H9 (cell line): ENCODE results near the gene TIRAP. TPM values are rescaled to one million over a fixed set of nuclear protein-coding genes. Genes with fewer than 3 reads are reported as not detected.

Source experiments
- DNase-seq: peaks from one replicate; pipeline ENCODE4 v3.0.0-alpha.2; 2017
- H2AFZ ChIP-seq: one replicate; pipeline ENCODE4 v1.6.1; 2013; ENCODE audit warnings: mild to moderate bottlenecking, low read length, control low read depth, moderate library complexity
- H2AK5ac ChIP-seq: 2 replicates; pipeline ENCODE4 v1.6.1; 2013; ENCODE audit warnings: low read length, control low read depth, mixed read lengths; ENCODE audit not compliant: insufficient read length
- H2BK120ac ChIP-seq: one replicate; pipeline ENCODE4 v1.6.1; 2013; ENCODE audit warnings: low read depth, mild to moderate bottlenecking, low read length, control low read depth, inconsistent platforms; ENCODE audit not compliant: poor library complexity, severe bottlenecking
- H2BK12ac ChIP-seq: 2 replicates; pipeline ENCODE4 v1.6.1; 2013; ENCODE audit warnings: low read length, control low read depth, mixed read lengths, low read depth; ENCODE audit not compliant: insufficient read length
- H2BK15ac ChIP-seq: 2 replicates; pipeline ENCODE4 v1.6.1; 2013; ENCODE audit warnings: low read depth, low read length, control low read depth
- H2BK20ac ChIP-seq: one replicate; pipeline ENCODE4 v1.6.1; 2013; ENCODE audit warnings: low read depth, mild to moderate bottlenecking, low read length, control low read depth, inconsistent platforms; ENCODE audit not compliant: poor library complexity, severe bottlenecking
- H2BK5ac ChIP-seq: 2 replicates; pipeline ENCODE4 v1.6.1; 2013; ENCODE audit warnings: low read length, control low read depth, mixed read lengths; ENCODE audit not compliant: insufficient read length
- H3K14ac ChIP-seq: 2 replicates; pipeline ENCODE4 v1.6.1; 2013; ENCODE audit warnings: low read length, control low read depth; ENCODE audit not compliant: insufficient read depth
- H3K18ac ChIP-seq: 2 replicates; pipeline ENCODE4 v1.6.1; 2013; ENCODE audit warnings: low read depth, mild to moderate bottlenecking, mixed read lengths, low read length, control low read depth; ENCODE audit not compliant: insufficient read length
- H3K23ac ChIP-seq: 2 replicates; pipeline ENCODE4 v1.6.1; 2013; ENCODE audit warnings: low read length, control low read depth, mixed read lengths, low read depth; ENCODE audit not compliant: insufficient read length
- H3K23me2 ChIP-seq: 2 replicates; pipeline ENCODE4 v1.6.1; 2013; ENCODE audit warnings: low read depth, mild to moderate bottlenecking, mixed read lengths, low read length, control low read depth; ENCODE audit not compliant: insufficient read length, poor library complexity, severe bottlenecking
- H3K27ac ChIP-seq: 2 replicates; pipeline ENCODE4 v1.5.1; 2013; ENCODE audit warnings: low read length, control low read depth, mixed read lengths, low read depth; ENCODE audit not compliant: insufficient read length
- H3K27me3 ChIP-seq: 2 replicates; pipeline ENCODE4 v1.6.1; 2013; ENCODE audit warnings: low read length, control low read depth, inconsistent platforms; ENCODE audit not compliant: insufficient read depth
- H3K4ac ChIP-seq: 2 replicates; pipeline ENCODE4 v1.6.1; 2013; ENCODE audit warnings: low read depth, mild to moderate bottlenecking, control low read depth, inconsistent platforms, low read length, moderate library complexity
- H3K4me1 ChIP-seq: 2 replicates; pipeline ENCODE4 v1.6.1; 2013; ENCODE audit warnings: low read length, control low read depth, inconsistent platforms; ENCODE audit not compliant: insufficient read depth
- H3K4me2 ChIP-seq: 2 replicates; pipeline ENCODE4 v1.6.1; 2013; ENCODE audit warnings: low read length, control low read depth, mixed read lengths; ENCODE audit not compliant: insufficient read length, insufficient read depth
- H3K56ac ChIP-seq: 2 replicates; pipeline ENCODE4 v1.6.1; 2013; ENCODE audit warnings: low read depth, mild to moderate bottlenecking, mixed read lengths, low read length, control low read depth; ENCODE audit not compliant: insufficient read length
- H3K79me1 ChIP-seq: 2 replicates; pipeline ENCODE4 v1.6.1; 2013; ENCODE audit warnings: low read depth, mild to moderate bottlenecking, moderate library complexity, low read length, control low read depth, inconsistent platforms; ENCODE audit not compliant: insufficient read depth, poor library complexity, severe bottlenecking
- H3K79me2 ChIP-seq: 2 replicates; pipeline ENCODE4 v1.6.1; 2013; ENCODE audit warnings: low read length, control low read depth, inconsistent platforms; ENCODE audit not compliant: insufficient read depth
- H3K9ac ChIP-seq: 2 replicates; pipeline ENCODE4 v1.6.1; 2013; ENCODE audit warnings: low read length, control low read depth, mixed read lengths; ENCODE audit not compliant: insufficient read length; ENCODE audit errors: extremely low read depth
- H3K9me3 ChIP-seq: one replicate; pipeline ENCODE4 v1.6.1; 2013; ENCODE audit warnings: low read depth, low read length, inconsistent platforms; ENCODE audit not compliant: control insufficient read depth
- H3T11ph ChIP-seq: one replicate; pipeline ENCODE4 v1.6.1; 2013; ENCODE audit warnings: mild to moderate bottlenecking, low read length, control low read depth, inconsistent platforms
- H4K20me1 ChIP-seq: one replicate; pipeline ENCODE4 v1.6.1; 2013; ENCODE audit not compliant: control insufficient read depth, insufficient read length, insufficient read depth
- H4K5ac ChIP-seq: 2 replicates; pipeline ENCODE4 v1.6.1; 2013; ENCODE audit warnings: low read depth, mild to moderate bottlenecking, mixed read lengths, low read length, control low read depth; ENCODE audit not compliant: insufficient read length
- H4K8ac ChIP-seq: replicated peaks from 2 replicates; pipeline ENCODE4 v1.6.1; 2013; ENCODE audit warnings: low read length, control low read depth, mixed read lengths, low read depth; ENCODE audit not compliant: insufficient read length
- H4K91ac ChIP-seq: 2 replicates; pipeline ENCODE4 v1.6.1; 2013; ENCODE audit warnings: low read depth, mild to moderate bottlenecking, moderate library complexity, mixed read lengths, low read length, control low read depth; ENCODE audit not compliant: insufficient read length
- H3K27ac Mint-ChIP-seq, 3 experiments: 2 replicates in 2 of 3; 3 replicates in 1 of 3; pipeline ENCODE4 v1.8.0; 2020 to 2021; ENCODE audit warnings: mixed read lengths in 3 of 3, mild to moderate bottlenecking in 1 of 3, moderate library complexity in 1 of 3
- H3K27me3 Mint-ChIP-seq: 2 replicates; pipeline ENCODE4 v1.8.0; 2021; ENCODE audit warnings: low read depth, mild to moderate bottlenecking, moderate library complexity, mixed read lengths
- H3K36me3 Mint-ChIP-seq, 3 experiments: 2 replicates in 2 of 3; 3 replicates in 1 of 3; pipeline ENCODE4 v1.8.0; 2020 to 2021; ENCODE audit warnings: low read depth in 3 of 3, mixed read lengths in 3 of 3; ENCODE audit not compliant: insufficient read depth in 1 of 3
- H3K4me1 Mint-ChIP-seq, 2 experiments: 2 replicates each; pipeline ENCODE4 v1.8.0; 2020; ENCODE audit warnings: mixed read lengths in 2 of 2
- H3K4me3 Mint-ChIP-seq, 2 experiments: 2 replicates in 1 of 2; 3 replicates in 1 of 2; pipeline ENCODE4 v1.8.0; 2020 to 2021; ENCODE audit warnings: mild to moderate bottlenecking in 2 of 2, mixed read lengths in 2 of 2, moderate library complexity in 1 of 2
- H3K9me3 Mint-ChIP-seq, 2 experiments: 2 replicates in 1 of 2; 3 replicates in 1 of 2; pipeline ENCODE4 v1.8.0; 2020; ENCODE audit warnings: mild to moderate bottlenecking in 2 of 2, mixed read lengths in 2 of 2, moderate library complexity in 1 of 2
- CTCF ChIP-seq: fragments of 200-600 bp; sonication (generic); conservative IDR thresholded peaks from 3 replicates; pipeline ENCODE4 v1.8.0; 2021; ENCODE audit warnings: antibody characterized with exemption, mild to moderate bottlenecking
- WGBS: extraction: QIAGEN DNeasy Blood & Tissue Kit; methylation state at CpG from one replicate; pipeline ENCODE4 v1.1.7; 2013; ENCODE audit warnings: missing lambda C conversion rate, low lambda C conversion rate, mixed read lengths; ENCODE audit not compliant: insufficient read length; ENCODE audit errors: extremely low coverage; 5-methylcytosine and 5-hydroxymethylcytosine counted together
- total RNA-seq: library from RNA; stranded (reverse); gene quantifications from 2 replicates; pipeline ENCODE4 v1.2.1, GENCODE V29; 2021

Gene TIRAP
- total RNA-seq, 1 experiment from 2014 or later = 7.0 TPM

GRCh38 chr11:126310200-126310991 is 27.5 kb downstream of the TIRAP start:
- Histone ChIP-seq H2BK15ac (no peak overlapping the region), H3K56ac (no peak overlapping the region), H2BK20ac (no peak overlapping the region), H3K23ac (no peak overlapping the region), H2AFZ (no peak overlapping the region), H3K18ac (no peak overlapping the region), H3T11ph (no peak overlapping the region), H3K9me3 (no peaks in the 10 kb centered on the region), H3K14ac (no peak overlapping the region), H3K9ac (no peak overlapping the region), H3K23me2 (no peaks in the 10 kb centered on the region), H3K27ac (no peak overlapping the region), H3K79me2 (no peaks in the 10 kb centered on the region), H2BK12ac (no peak overlapping the region), H3K27me3 (no peaks in the 10 kb centered on the region), H3K4ac (no peak overlapping the region), H2BK5ac (no peak overlapping the region), H3K4me1 (no peaks in the 10 kb centered on the region), H4K5ac (no peak overlapping the region), H3K79me1 (no peaks in the 10 kb centered on the region), H4K8ac (no peak overlapping the region), H4K20me1 (no peaks in the 10 kb centered on the region), H4K91ac (no peak overlapping the region), H2AK5ac (no peak overlapping the region), H2BK120ac (no peak overlapping the region), H3K4me2 (no peak overlapping the region)
- no peak overlapping the region for H3K27ac Mint-ChIP-seq
- WGBS = no CpG with 5 or more reads among the region's 12 CpGs
- peaks cover 0 to 2% of the 10 kb centered on the region in 2 experiments; a peak in 2 of 4 replicates for H3K4me1 Mint-ChIP-seq
- peak; percentile 90 for TF ChIP-seq CTCF
- H3K9me3 Mint-ChIP-seq = no peaks in the 10 kb centered on the region
- peak; percentile 80 for DNase-seq
- peaks cover 20 to 42% (median 37%) of the 10 kb centered on the region in 3 experiments; a peak in 6 of 7 replicates for H3K36me3 Mint-ChIP-seq
- H3K27me3 Mint-ChIP-seq = no peaks in the 10 kb centered on the region
- no peak overlapping the region for H3K4me3 Mint-ChIP-seq
